OCI-LY3 (cell line): ENCODE measurements around the gene PTPRN2.

Experiments used
- H2AFZ ChIP-seq: fragments of 200-600, 300-600 bp; shearing (Covaris generic); 2 replicates; pipeline ENCODE4 v1.6.0; 2014; ENCODE audit warnings: antibody characterized with exemption, low read depth, low read length
- H3K27ac ChIP-seq: fragments of 200-600, 300-600 bp; sonication (generic); 2 replicates; pipeline ENCODE4 v1.5.1; 2014; ENCODE audit warnings: mild to moderate bottlenecking, low read length, moderate library complexity, mixed read lengths
- H3K27me3 ChIP-seq: fragments of 200-600, 300-600 bp; sonication (generic); 2 replicates; pipeline ENCODE4 v1.6.1; 2014; ENCODE audit warnings: low read depth, low read length, mixed read lengths
- H3K36me3 ChIP-seq: fragments of 200-600, 300-600 bp; sonication (generic); replicated peaks from 2 replicates; pipeline ENCODE3; 2014; ENCODE audit warnings: low read depth, low read length, mixed read lengths
- H3K4me1 ChIP-seq: fragments of 300-600, 200-600 bp; sonication (generic); 2 replicates; pipeline ENCODE4 v1.6.1; 2014; ENCODE audit warnings: low read length, mixed read lengths
- H3K4me2 ChIP-seq: fragments of 200-600, 300-600 bp; sonication (generic); 2 replicates; pipeline ENCODE4 v1.6.1; 2014; ENCODE audit warnings: low read length, mixed read lengths
- H3K4me3 ChIP-seq: fragments of 300-600, 200-600 bp; sonication (generic); 2 replicates; pipeline ENCODE4 v1.5.1; 2014; ENCODE audit warnings: antibody characterized with exemption, mild to moderate bottlenecking, low read length, moderate library complexity
- H3K79me2 ChIP-seq: fragments of 300-600, 200-600 bp; shearing (Covaris generic); 2 replicates; pipeline ENCODE4 v1.6.1; 2014; ENCODE audit warnings: mild to moderate bottlenecking, low read length, mixed read lengths
- H3K9ac ChIP-seq: fragments of 300-600, 200-600 bp; shearing (Covaris generic); 2 replicates; pipeline ENCODE4 v1.6.0; 2014; ENCODE audit warnings: mild to moderate bottlenecking, low read length, moderate library complexity
- H3K9me3 ChIP-seq: fragments of 200-600, 300-600 bp; shearing (Covaris generic); 2 replicates; pipeline ENCODE4 v1.6.1; 2014; ENCODE audit warnings: low read length, mixed read lengths; ENCODE audit not compliant: insufficient read depth
- H4K20me1 ChIP-seq: fragments of 200-600, 300-600 bp; sonication (generic); 2 replicates; pipeline ENCODE4 v1.6.1; 2016; ENCODE audit warnings: low read length, mixed read lengths; ENCODE audit not compliant: insufficient read depth
- EZH2phosphoT487 ChIP-seq: fragments of 200-600 bp; shearing (Covaris generic); IDR thresholded peaks from 2 replicates; pipeline ENCODE4 v1.6.1; 2018; ENCODE audit warnings: antibody characterized with exemption, mixed run types, low read depth
- TF ChIP-seq, protein P1 (sequence below): fragments of 200-600, 300-600 bp; sonication (generic); IDR thresholded peaks from 2 replicates; pipeline ENCODE4 v1.5.1; 2014; ENCODE audit warnings: antibody characterized with exemption, low read length, low read depth

Gene PTPRN2

DNA sequence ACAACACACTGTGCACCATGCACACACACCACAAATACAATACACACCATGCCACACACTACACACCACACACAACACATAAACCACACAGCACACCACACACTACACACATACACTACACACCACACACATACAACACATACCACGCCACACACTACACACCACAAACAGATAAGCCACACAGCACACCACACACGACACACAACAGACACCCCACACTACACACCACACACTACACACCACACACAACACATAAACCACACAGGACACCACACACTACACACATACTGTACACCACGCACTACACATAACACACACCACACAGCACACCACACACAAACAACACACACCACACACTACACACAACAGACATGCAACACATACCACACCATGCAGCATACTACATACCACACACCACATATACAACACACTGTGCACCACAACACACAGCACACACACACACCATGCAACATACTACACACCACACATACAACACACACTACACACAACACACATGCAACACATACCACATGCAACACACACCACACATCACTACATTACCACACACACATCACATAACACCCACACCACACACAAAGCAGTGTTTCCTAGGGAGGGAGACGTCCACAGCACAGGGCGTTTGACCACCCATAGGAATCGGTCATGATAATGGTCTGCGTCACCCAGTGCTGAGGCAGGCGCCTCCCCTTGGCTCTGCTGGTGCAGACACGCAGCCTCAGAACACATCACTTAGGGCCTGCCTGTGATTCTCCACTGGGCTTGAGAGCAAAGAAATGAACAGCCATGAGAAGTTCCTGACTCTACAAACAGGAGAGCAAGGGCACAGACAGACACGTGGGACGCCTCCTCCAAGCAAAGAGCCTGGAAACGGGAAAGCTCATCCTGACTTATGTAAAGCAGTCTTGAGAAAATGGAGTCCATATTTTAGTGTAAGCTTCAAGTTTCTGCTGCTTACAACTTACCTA, 458.3 kb downstream of the PTPRN2 start:
- no peak overlapping the region for H3K27ac ChIP-seq
- 0 out of 2 replicates have a peak, but pooled peaks cover 3% of the 10 kb centered on the region for H3K9me3 ChIP-seq
- H3K79me2 ChIP-seq = no peaks in the 10 kb centered on the region
- no peaks in the 10 kb centered on the region for H4K20me1 ChIP-seq
- H2AFZ ChIP-seq = no peak overlapping the region
- H3K4me1 ChIP-seq = no peaks in the 10 kb centered on the region
- H3K36me3 ChIP-seq = no peaks in the 10 kb centered on the region
- no peaks in the 10 kb centered on the region for H3K27me3 ChIP-seq
- H3K9ac ChIP-seq = no peak overlapping the region
- no peak overlapping the region for H3K4me2 ChIP-seq
- H3K4me3 ChIP-seq = no peak overlapping the region
- TF ChIP-seq, protein P1, sequence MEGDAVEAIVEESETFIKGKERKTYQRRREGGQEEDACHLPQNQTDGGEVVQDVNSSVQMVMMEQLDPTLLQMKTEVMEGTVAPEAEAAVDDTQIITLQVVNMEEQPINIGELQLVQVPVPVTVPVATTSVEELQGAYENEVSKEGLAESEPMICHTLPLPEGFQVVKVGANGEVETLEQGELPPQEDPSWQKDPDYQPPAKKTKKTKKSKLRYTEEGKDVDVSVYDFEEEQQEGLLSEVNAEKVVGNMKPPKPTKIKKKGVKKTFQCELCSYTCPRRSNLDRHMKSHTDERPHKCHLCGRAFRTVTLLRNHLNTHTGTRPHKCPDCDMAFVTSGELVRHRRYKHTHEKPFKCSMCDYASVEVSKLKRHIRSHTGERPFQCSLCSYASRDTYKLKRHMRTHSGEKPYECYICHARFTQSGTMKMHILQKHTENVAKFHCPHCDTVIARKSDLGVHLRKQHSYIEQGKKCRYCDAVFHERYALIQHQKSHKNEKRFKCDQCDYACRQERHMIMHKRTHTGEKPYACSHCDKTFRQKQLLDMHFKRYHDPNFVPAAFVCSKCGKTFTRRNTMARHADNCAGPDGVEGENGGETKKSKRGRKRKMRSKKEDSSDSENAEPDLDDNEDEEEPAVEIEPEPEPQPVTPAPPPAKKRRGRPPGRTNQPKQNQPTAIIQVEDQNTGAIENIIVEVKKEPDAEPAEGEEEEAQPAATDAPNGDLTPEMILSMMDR = no peak
- TF ChIP-seq EZH2phosphoT487 = no peak

DNA sequence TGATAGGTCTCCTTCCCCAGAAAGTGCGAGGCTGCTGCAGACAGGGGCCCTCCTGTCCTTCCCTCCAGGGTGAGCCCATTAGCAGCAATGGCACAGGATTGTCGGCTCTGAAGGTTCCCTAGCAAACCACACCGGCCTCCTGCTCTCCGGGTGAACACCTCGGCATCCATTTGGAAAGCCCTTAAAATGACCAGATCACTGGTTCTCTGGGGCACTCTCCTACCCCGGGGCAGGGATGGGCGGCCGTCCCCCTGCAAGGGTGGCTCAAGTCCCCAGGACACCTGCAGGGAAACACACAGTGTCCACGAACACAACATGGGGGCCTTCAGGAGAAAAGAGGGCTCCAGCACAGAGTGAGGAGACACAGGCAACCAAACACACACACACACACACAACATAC, 459.1 kb downstream of the PTPRN2 start:
- Histone ChIP-seq H3K36me3 (no peaks in the 10 kb centered on the region), H3K27ac (no peak overlapping the region), H3K4me1 (no peaks in the 10 kb centered on the region), H3K4me2 (no peak overlapping the region), H3K9me3 (0 out of 2 replicates have a peak, but pooled peaks cover 3% of the 10 kb centered on the region), H3K27me3 (no peaks in the 10 kb centered on the region), H2AFZ (no peak overlapping the region), H4K20me1 (no peaks in the 10 kb centered on the region), H3K4me3 (no peak overlapping the region), H3K9ac (no peak overlapping the region), H3K79me2 (no peaks in the 10 kb centered on the region)
- TF ChIP-seq, protein P1 = no peak
- TF ChIP-seq EZH2phosphoT487 = no peak

DNA sequence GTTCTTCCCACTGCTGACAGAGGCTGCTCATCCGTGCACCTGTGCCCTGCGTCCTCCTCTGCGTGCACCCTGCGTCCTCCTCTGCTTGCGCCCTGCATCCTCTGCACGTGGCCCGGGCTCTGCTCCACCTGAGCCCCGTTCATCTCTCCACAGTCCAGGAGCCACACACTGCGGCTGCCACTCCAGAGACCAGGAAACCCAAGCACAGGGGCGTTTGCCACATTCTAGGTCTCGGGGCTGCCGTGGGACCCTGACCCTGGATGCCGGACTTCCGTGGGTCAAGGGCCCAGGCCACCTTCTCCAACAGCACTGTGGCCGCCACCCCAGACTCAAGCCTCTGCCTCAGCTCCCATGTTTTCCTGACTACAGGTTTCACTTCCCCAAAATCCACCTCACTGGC, 460.4 kb downstream of the PTPRN2 start:
- Histone ChIP-seq H3K9me3 (0 out of 2 replicates have a peak, but pooled peaks cover 3% of the 10 kb centered on the region), H2AFZ (no peak overlapping the region), H3K4me1 (no peaks in the 10 kb centered on the region), H4K20me1 (no peaks in the 10 kb centered on the region), H3K36me3 (no peaks in the 10 kb centered on the region), H3K27me3 (no peaks in the 10 kb centered on the region), H3K9ac (no peak overlapping the region), H3K79me2 (no peaks in the 10 kb centered on the region), H3K27ac (no peak overlapping the region), H3K4me2 (no peak overlapping the region), H3K4me3 (no peak overlapping the region)
- TF ChIP-seq, protein P1 = no peak
- no peak for TF ChIP-seq EZH2phosphoT487

DNA sequence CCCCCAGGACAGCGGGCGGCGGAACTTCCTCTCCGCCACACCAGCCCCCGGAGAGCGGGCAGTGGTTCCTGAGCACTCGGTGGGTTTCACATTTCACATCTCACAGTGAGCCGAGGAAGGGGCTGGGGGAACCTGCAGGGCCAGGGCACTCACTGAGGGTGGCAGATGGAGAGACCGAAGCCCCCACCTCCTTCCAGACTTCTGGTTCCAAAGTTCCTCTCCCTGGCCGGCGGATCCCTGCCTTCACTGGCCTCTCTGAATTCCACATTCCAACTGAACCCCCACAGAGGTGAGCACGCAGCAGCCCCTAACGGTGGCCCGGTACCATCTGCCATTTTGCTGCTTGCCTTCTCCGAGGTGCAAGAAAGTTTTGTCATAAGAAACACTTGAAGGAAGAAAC, 461.0 kb downstream of the PTPRN2 start:
- no peak overlapping the region for H3K4me2 ChIP-seq
- H3K9ac ChIP-seq = no peak overlapping the region
- TF ChIP-seq, protein P1 = no peak
- TF ChIP-seq EZH2phosphoT487 = no peak
- no peaks in the 10 kb centered on the region for H3K4me1 ChIP-seq
- no peaks in the 10 kb centered on the region for H3K27me3 ChIP-seq
- no peaks in the 10 kb centered on the region for H4K20me1 ChIP-seq
- H2AFZ ChIP-seq = no peak overlapping the region
- H3K27ac ChIP-seq = no peak overlapping the region
- H3K4me3 ChIP-seq = no peak overlapping the region
- H3K36me3 ChIP-seq = no peaks in the 10 kb centered on the region
- no peaks in the 10 kb centered on the region for H3K79me2 ChIP-seq
- H3K9me3 ChIP-seq = 0 out of 2 replicates have a peak, but pooled peaks cover 3% of the 10 kb centered on the region
